ENCODE data around the gene PCDH15.
"Not testable (repeated sequence)": the region's sequence is repeated elsewhere in the genome, so short reads cannot be mapped to it uniquely, and the experiment has no call there.

PCDH15 gene

GRCh38 chr10:54002077-54002476 lies 799.0 kb downstream of the PCDH15 start:
- no peak for DNase-seq (ENCODE audit: low read depth in 2 of 3, low spot score in 1 of 3)

GRCh38 chr10:53997953-53998352 lies 803.1 kb downstream of the PCDH15 start:
- no peak for DNase-seq (ENCODE audit: low read depth in 2 of 3, low spot score in 1 of 3)

GRCh38 chr10:53990799-53991238 lies 810.2 kb downstream of the PCDH15 start:
- no peak for DNase-seq (ENCODE audit: low read depth in 2 of 3, low spot score in 1 of 3)

- no peak for DNase-seq (ENCODE audit: low read depth in 2 of 3, low spot score in 1 of 3)
Observed at GRCh38 chr10:53983431-53983830, 817.6 kb downstream of the PCDH15 start.

- DNase-seq (ENCODE audit: low read depth in 2 of 3, low spot score in 1 of 3), result no peak
Observed at GRCh38 chr10:53980210-53980609, 820.8 kb downstream of the PCDH15 start.

GRCh38 chr10:53978301-53978700 lies 822.7 kb downstream of the PCDH15 start:
- DNase-seq (ENCODE audit: low read depth in 2 of 3, low spot score in 1 of 3), result no peak

- DNase-seq (ENCODE audit: low read depth in 2 of 3, low spot score in 1 of 3), result no peak
Observed at GRCh38 chr10:53977267-53977666, 823.8 kb downstream of the PCDH15 start.

GRCh38 chr10:53957401-53957800 lies 843.6 kb downstream of the PCDH15 start:
- DNase-seq (ENCODE audit: low read depth in 2 of 3, low spot score in 1 of 3), result no peak

GRCh38 chr10:53955091-53955490 lies 845.9 kb downstream of the PCDH15 start:
- no peak for DNase-seq (ENCODE audit: low read depth in 2 of 3, low spot score in 1 of 3)

GRCh38 chr10:53952698-53953630 lies 848.1 kb downstream of the PCDH15 start:
- DNase-seq (ENCODE audit: low read depth in 2 of 3, low spot score in 1 of 3), result no peak

- DNase-seq (ENCODE audit: low read depth in 2 of 3, low spot score in 1 of 3), result no peak
Observed at GRCh38 chr10:53939654-53940053, 861.4 kb downstream of the PCDH15 start.

- DNase-seq (ENCODE audit: low read depth in 2 of 3, low spot score in 1 of 3), result no peak
Observed at GRCh38 chr10:53930648-53931047, 870.4 kb downstream of the PCDH15 start.

GRCh38 chr10:53924051-53924700 lies 876.9 kb downstream of the PCDH15 start:
- DNase-seq (ENCODE audit: low read depth in 2 of 3, low spot score in 1 of 3), result not testable (repeated sequence)

GRCh38 chr10:53918755-53919154 lies 882.3 kb downstream of the PCDH15 start:
- DNase-seq (ENCODE audit: low read depth in 2 of 3, low spot score in 1 of 3), result no peak

- no peak for DNase-seq (ENCODE audit: low read depth in 2 of 3, low spot score in 1 of 3)
Observed at GRCh38 chr10:53909791-53910190, 891.2 kb downstream of the PCDH15 start.

GRCh38 chr10:53904506-53905241 lies 896.4 kb downstream of the PCDH15 start:
- no peak for DNase-seq (ENCODE audit: low read depth in 2 of 3, low spot score in 1 of 3)

- DNase-seq (ENCODE audit: low read depth in 2 of 3, low spot score in 1 of 3), result no peak
Observed at GRCh38 chr10:53903756-53904155, 897.3 kb downstream of the PCDH15 start.

- DNase-seq (ENCODE audit: low read depth in 2 of 3, low spot score in 1 of 3), result no peak
Observed at GRCh38 chr10:53899463-53900160, 901.4 kb downstream of the PCDH15 start.

GRCh38 chr10:53898532-53898931 lies 902.5 kb downstream of the PCDH15 start:
- no peak for DNase-seq (ENCODE audit: low read depth in 2 of 3, low spot score in 1 of 3)

GRCh38 chr10:53894145-53894544 lies 906.9 kb downstream of the PCDH15 start:
- DNase-seq (ENCODE audit: low read depth in 2 of 3, low spot score in 1 of 3), result no peak

- no peak for DNase-seq (ENCODE audit: low read depth in 2 of 3, low spot score in 1 of 3)
Observed at GRCh38 chr10:53893061-53893460, 908.0 kb downstream of the PCDH15 start.
